HG03045 (cell line): Measurements from ENCODE around the gene MVB12B.

ENCODE experiments used
- ATAC-seq: cut with Tn5 transposase; IDR thresholded peaks from one replicate; pipeline ENCODE4 v1.9.1; 2021; ENCODE audit warnings: mild to moderate bottlenecking, moderate library complexity; ENCODE audit not compliant: unreplicated experiment

MVB12B gene

GRCh38 chr9:126380447-126380846 is 53.8 kb downstream of the MVB12B start:
- no peak for ATAC-seq

GRCh38 chr9:126381195-126381594 is 54.6 kb downstream of the MVB12B start:
- no peak for ATAC-seq

- ATAC-seq, result no peak
These were observed 56.9 kb downstream of the MVB12B start for GRCh38 chr9:126383406-126384046.

- ATAC-seq, result no peak
These were observed 58.3 kb downstream of the MVB12B start for GRCh38 chr9:126384926-126385325.

GRCh38 chr9:126386088-126386487 is 59.5 kb downstream of the MVB12B start:
- ATAC-seq, result no peak

GRCh38 chr9:126386776-126387175 is 60.1 kb downstream of the MVB12B start:
- ATAC-seq, result no peak

- no peak for ATAC-seq
These were observed 62.5 kb downstream of the MVB12B start for GRCh38 chr9:126388964-126389708.

GRCh38 chr9:126389992-126390391 is 63.4 kb downstream of the MVB12B start:
- no peak for ATAC-seq

GRCh38 chr9:126390923-126391322 is 64.3 kb downstream of the MVB12B start:
- no peak for ATAC-seq

GRCh38 chr9:126391713-126392661 is 65.4 kb downstream of the MVB12B start:
- ATAC-seq, result no peak

GRCh38 chr9:126392662-126393371 is 66.2 kb downstream of the MVB12B start:
- no peak for ATAC-seq

- ATAC-seq, result no peak
These were observed 67.2 kb downstream of the MVB12B start for GRCh38 chr9:126393876-126394275.

- ATAC-seq, result no peak
These were observed 68.2 kb downstream of the MVB12B start for GRCh38 chr9:126394802-126395201.

- no peak for ATAC-seq
These were observed 69.0 kb downstream of the MVB12B start for GRCh38 chr9:126395439-126396212.

- ATAC-seq, result peak; percentile 87
These were observed 70.4 kb downstream of the MVB12B start for GRCh38 chr9:126397056-126397455.

GRCh38 chr9:126398403-126399058 is 71.9 kb downstream of the MVB12B start:
- no peak for ATAC-seq

GRCh38 chr9:126399251-126399650 is 72.6 kb downstream of the MVB12B start:
- ATAC-seq, result no peak

GRCh38 chr9:126399789-126400188 is 73.2 kb downstream of the MVB12B start:
- no peak for ATAC-seq

GRCh38 chr9:126400571-126400970 is 73.9 kb downstream of the MVB12B start:
- no peak for ATAC-seq

- no peak for ATAC-seq
These were observed 74.5 kb downstream of the MVB12B start for GRCh38 chr9:126401107-126401506.
